Endothelial cell of umbilical vein (primary cell): ENCODE results near the gene TPM4.

Source experiments
- EZH2 ChIP-seq: IDR thresholded peaks from 2 replicates; pipeline ENCODE4 v1.6.1; 2012; ENCODE audit warnings: borderline replicate concordance, low read depth, mild to moderate bottlenecking, moderate library complexity, low read length, inconsistent platforms; ENCODE audit not compliant: severe bottlenecking
- FOS ChIP-seq: IDR thresholded peaks from 2 replicates; pipeline ENCODE4 v1.6.1; 2011; ENCODE audit warnings: mild to moderate bottlenecking, low read length, moderate library complexity, borderline replicate concordance; ENCODE audit not compliant: insufficient read depth
- JUN ChIP-seq: IDR thresholded peaks from 2 replicates; pipeline ENCODE4 v1.6.1; 2011; ENCODE audit warnings: borderline replicate concordance, low read depth; ENCODE audit not compliant: insufficient read length, insufficient read depth
- MYC ChIP-seq: IDR thresholded peaks from one replicate; pipeline ENCODE4 v1.6.1; 2011; ENCODE audit warnings: mild to moderate bottlenecking, low read depth, low read length
- POLR2A ChIP-seq: IDR thresholded peaks from 2 replicates; pipeline ENCODE4 v1.6.1; 2012; ENCODE audit warnings: low read depth, mild to moderate bottlenecking, control low read depth, low read length
- POLR2AphosphoS5 ChIP-seq: IDR thresholded peaks from 2 replicates; pipeline ENCODE4 v1.6.1; 2012; ENCODE audit warnings: low read depth, mild to moderate bottlenecking, control low read depth, low read length, moderate library complexity; ENCODE audit not compliant: insufficient read depth
- TF ChIP-seq, protein P1 (sequence below), 2 donors: IDR thresholded peaks; 1 replicate in 1 of 2; 2 replicates in 1 of 2; pipeline ENCODE4 v1.5.1; 2011; ENCODE audit warnings: low read length in 2 of 2, mild to moderate bottlenecking in 2 of 2, moderate library complexity in 2 of 2, control low read depth in 1 of 2, inconsistent platforms in 1 of 2, low read depth in 1 of 2; ENCODE audit not compliant: insufficient read depth in 1 of 2; ENCODE audit errors: extremely low read depth in 1 of 2
- TF ChIP-seq, protein P2 (sequence below): IDR thresholded peaks from 2 replicates; pipeline ENCODE4 v1.6.1; 2011; ENCODE audit not compliant: insufficient read depth, insufficient read length

GRCh38 chr19:16121967-16122366 is 45.7 kb downstream of the TPM4 start:
- TF ChIP-seq, protein P1, sequence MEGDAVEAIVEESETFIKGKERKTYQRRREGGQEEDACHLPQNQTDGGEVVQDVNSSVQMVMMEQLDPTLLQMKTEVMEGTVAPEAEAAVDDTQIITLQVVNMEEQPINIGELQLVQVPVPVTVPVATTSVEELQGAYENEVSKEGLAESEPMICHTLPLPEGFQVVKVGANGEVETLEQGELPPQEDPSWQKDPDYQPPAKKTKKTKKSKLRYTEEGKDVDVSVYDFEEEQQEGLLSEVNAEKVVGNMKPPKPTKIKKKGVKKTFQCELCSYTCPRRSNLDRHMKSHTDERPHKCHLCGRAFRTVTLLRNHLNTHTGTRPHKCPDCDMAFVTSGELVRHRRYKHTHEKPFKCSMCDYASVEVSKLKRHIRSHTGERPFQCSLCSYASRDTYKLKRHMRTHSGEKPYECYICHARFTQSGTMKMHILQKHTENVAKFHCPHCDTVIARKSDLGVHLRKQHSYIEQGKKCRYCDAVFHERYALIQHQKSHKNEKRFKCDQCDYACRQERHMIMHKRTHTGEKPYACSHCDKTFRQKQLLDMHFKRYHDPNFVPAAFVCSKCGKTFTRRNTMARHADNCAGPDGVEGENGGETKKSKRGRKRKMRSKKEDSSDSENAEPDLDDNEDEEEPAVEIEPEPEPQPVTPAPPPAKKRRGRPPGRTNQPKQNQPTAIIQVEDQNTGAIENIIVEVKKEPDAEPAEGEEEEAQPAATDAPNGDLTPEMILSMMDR (IDR thresholded peaks at IDR 0.05; ENCODE audit: extremely low read depth in 1 of 2, insufficient read depth in 1 of 2, low read depth in 1 of 2, low read length in 2 of 2): no peak
- no peak for TF ChIP-seq POLR2A
- no peak for TF ChIP-seq JUN
- TF ChIP-seq, protein P2, sequence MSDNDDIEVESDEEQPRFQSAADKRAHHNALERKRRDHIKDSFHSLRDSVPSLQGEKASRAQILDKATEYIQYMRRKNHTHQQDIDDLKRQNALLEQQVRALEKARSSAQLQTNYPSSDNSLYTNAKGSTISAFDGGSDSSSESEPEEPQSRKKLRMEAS: no peak
- TF ChIP-seq FOS: no peak
- no peak for TF ChIP-seq EZH2
- TF ChIP-seq POLR2AphosphoS5: no peak
- no peak for TF ChIP-seq MYC
